AG09309 (cell line): ENCODE results near the gene RBM23.

ENCODE experiments used
- DNase-seq: peaks from one replicate; pipeline ENCODE4 v3.0.0-alpha.2; 2010; ENCODE audit warnings: low read depth
- H3K4me3 ChIP-seq: 2 replicates; pipeline ENCODE4 v1.5.1; 2011; ENCODE audit warnings: mild to moderate bottlenecking, low read depth, low read length, moderate library complexity; ENCODE audit not compliant: control insufficient read depth
- CTCF ChIP-seq: IDR thresholded peaks from 2 replicates; pipeline ENCODE4 v1.5.1; 2011; ENCODE audit warnings: mild to moderate bottlenecking, low read depth, low read length, inconsistent platforms; ENCODE audit not compliant: insufficient read depth, control insufficient read depth; ENCODE audit errors: missing control alignments

Gene RBM23

GRCh38 chr14:22896356-22896755 lies 22.6 kb downstream of the RBM23 start:
- H3K4me3 ChIP-seq: no peak overlapping the region
- no peak for TF ChIP-seq CTCF
- DNase-seq: no peak

GRCh38 chr14:22895402-22895801 lies 23.5 kb downstream of the RBM23 start:
- no peak for DNase-seq
- TF ChIP-seq CTCF: no peak
- no peak overlapping the region for H3K4me3 ChIP-seq

DNA sequence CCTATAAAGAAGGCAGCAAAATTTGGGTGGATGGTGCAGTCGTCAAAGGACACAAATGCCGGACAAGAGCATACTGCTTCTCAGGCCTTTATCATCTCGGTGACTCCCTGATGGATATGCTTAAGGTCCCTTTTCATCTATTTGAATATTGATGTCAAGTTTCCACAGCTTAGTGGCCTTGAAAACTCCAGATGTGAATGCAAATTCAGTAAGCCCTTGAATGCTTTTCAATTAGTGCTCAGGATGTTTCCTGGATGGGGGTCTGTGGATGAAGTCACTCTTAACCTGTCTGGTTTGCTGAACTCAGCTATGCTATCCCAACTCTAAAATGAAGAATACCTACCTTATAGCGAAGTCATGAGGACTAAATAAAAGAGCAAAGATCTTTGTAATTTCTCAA lies 25.2 kb downstream of the RBM23 start:
- DNase-seq: no peak
- no peak overlapping the region for H3K4me3 ChIP-seq
- no peak for TF ChIP-seq CTCF

GRCh38 chr14:22892488-22892887 lies 26.5 kb downstream of the RBM23 start:
- TF ChIP-seq CTCF: no peak
- no peak overlapping the region for H3K4me3 ChIP-seq
- DNase-seq: no peak

DNA sequence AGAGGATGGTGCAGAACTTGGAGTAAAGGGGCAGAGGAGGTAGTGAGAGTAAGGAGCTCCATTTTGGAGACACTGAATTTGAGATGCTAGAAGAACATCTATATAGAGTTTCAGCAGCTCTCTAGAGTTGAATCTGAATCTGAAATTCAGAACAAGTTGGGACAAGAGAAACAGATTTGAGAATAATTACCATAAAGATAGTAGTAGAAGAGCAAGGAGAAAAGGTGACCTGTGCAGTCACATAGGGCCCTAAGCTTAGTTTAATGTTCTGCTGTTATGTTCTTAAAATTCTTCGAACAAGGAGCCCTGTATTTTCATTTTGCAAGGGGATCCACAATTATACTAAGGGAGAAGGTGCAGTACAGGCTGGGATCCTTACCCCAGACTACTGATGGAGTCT lies 28.5 kb downstream of the RBM23 start:
- peak; percentile 1 for TF ChIP-seq CTCF
- H3K4me3 ChIP-seq: no peak overlapping the region
- DNase-seq: no peak

GRCh38 chr14:22888662-22889061 lies 30.3 kb downstream of the RBM23 start:
- TF ChIP-seq CTCF: no peak
- no peak for DNase-seq
- no peak overlapping the region for H3K4me3 ChIP-seq

DNA sequence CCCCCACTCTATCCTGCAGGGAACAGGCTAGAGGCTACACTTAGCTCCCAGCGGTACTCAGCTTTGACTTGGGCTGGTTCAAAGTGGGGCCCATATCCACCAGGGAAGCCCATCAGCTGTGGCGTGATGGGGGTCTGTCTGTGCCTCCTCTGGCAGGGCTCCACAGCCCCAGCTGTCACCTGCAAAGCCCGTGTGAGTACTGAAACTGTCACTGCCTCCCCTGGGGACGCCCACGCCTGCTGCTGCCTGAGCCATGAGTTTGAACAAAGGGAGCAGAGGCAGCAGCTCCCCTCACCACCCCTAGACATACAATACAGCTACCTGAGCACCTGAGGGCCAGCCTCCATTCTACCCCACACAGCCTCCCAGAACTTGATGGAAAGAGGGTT lies 31.0 kb downstream of the RBM23 start:
- TF ChIP-seq CTCF: no peak
- no peak overlapping the region; the same call in 1 of the 2 replicates for H3K4me3 ChIP-seq
- no peak for DNase-seq
